DMS79 treated with DMSO at 0.1 percent for 48 hours (cell line): Measurements from ENCODE around the gene GRM2.

Experiments used
- DNase-seq: peaks from one replicate; lab custom pipeline; 2025; lab: John Stamatoyannopoulos, UW

Gene GRM2

GRCh38 chr3:51705276-51706020, 1.4 kb upstream of the GRM2 start:
- DNase-seq, result no peak

GRCh38 chr3:51706021-51706485, 815 bp upstream of the GRM2 start:
- DNase-seq, result no peak

- no peak for DNase-seq
These were observed 1.5 kb downstream of the GRM2 start for GRCh38 chr3:51708216-51708845.

- no peak for DNase-seq
These were observed 2.1 kb downstream of the GRM2 start for GRCh38 chr3:51709004-51709420.

- no peak for DNase-seq
These were observed 2.8 kb downstream of the GRM2 start for GRCh38 chr3:51709675-51710074.

- no peak for DNase-seq
These were observed 3.9 kb downstream of the GRM2 start for GRCh38 chr3:51710631-51711351.

GRCh38 chr3:51711352-51712037, 4.6 kb downstream of the GRM2 start:
- DNase-seq, result no peak

- no peak for DNase-seq
These were observed 5.2 kb downstream of the GRM2 start for GRCh38 chr3:51712038-51712420.

- no peak for DNase-seq
These were observed 5.7 kb downstream of the GRM2 start for GRCh38 chr3:51712511-51712931.

GRCh38 chr3:51712963-51713362, 6.1 kb downstream of the GRM2 start:
- no peak for DNase-seq

GRCh38 chr3:51715231-51715976, 8.5 kb downstream of the GRM2 start:
- no peak for DNase-seq

GRCh38 chr3:51715977-51716294, 9.1 kb downstream of the GRM2 start:
- DNase-seq, result no peak

GRCh38 chr3:51716805-51717204, 9.9 kb downstream of the GRM2 start:
- no peak for DNase-seq

GRCh38 chr3:51717446-51717845, 10.6 kb downstream of the GRM2 start:
- DNase-seq, result no peak

- DNase-seq, result no peak
These were observed 11.1 kb downstream of the GRM2 start for GRCh38 chr3:51717947-51718346.

- DNase-seq, result peak; percentile 4
These were observed 11.9 kb downstream of the GRM2 start for GRCh38 chr3:51718547-51719409.

GRCh38 chr3:51719410-51720025, 12.7 kb downstream of the GRM2 start:
- DNase-seq, result no peak

- DNase-seq, result no peak
These were observed 13.6 kb downstream of the GRM2 start for GRCh38 chr3:51720292-51721061.

GRCh38 chr3:51721062-51721745, 14.3 kb downstream of the GRM2 start:
- no peak for DNase-seq
